Measurements from ENCODE around the gene NPAS3. TPM values are rescaled to one million over a fixed set of nuclear protein-coding genes. Genes with fewer than 3 reads are reported as not detected.

Gene NPAS3
- not detected for total RNA-seq
- polyA plus RNA-seq: not detected

DNA sequence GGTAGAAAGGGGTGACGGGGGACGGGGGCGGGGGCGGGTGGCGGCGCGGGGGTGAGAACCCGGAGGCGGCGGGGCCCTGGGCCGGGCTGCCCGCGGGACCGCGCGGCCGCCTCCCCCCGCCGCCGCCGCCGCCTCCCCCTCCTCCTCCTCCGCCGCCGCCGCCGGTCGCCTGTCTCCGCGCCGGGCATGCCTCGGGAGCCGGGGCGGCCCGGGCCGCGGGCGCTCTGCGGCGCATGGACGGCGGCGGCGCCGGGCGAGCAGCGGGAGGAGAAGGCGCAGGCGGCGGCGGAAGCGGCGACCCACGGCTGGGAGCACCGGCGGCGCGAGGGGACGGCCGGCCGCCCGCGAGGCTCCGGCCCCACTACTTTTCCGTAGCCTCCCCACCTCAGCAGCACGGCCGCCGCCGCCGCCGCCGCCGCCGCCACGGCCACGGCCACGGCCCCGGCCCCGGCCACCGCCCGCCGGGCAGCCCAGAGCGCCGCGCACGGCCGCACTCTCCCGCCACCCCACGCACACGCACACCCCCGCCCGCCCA, at the start of gene NPAS3:
Gene NPAS3, plus strand, starts transcription at position 161 of the 535 bp plus-strand sequence.
- Mint-ChIP-seq H3K9me3 (peaks cover 0 to 5% (median 0%) of the 10 kb centered on the region in 7 donors), H3K27me3 (peaks cover 83% of the 10 kb centered on the region), H3K4me1 (peaks cover 0 to 18% (median 5%) of the 10 kb centered on the region in 4 donors), H3K36me3 (no peaks in the 10 kb centered on the region), H3K27ac (no peak within 1 kb of the TSS), H3K4me3 (peak within 1 kb of the TSS; percentile 70 to 87 (median 80))
- Histone ChIP-seq H3K4me1 (ENCODE audit: control insufficient read depth, insufficient read depth, low read length, poor library complexity, severe bottlenecking) (peaks cover 3% of the 10 kb centered on the region), H3K36me3 (ENCODE audit: control insufficient read depth, insufficient read depth, low read length) (no peaks in the 10 kb centered on the region), H3K27me3 (ENCODE audit: control insufficient read depth, insufficient read depth, low read length) (peaks cover 37% of the 10 kb centered on the region), H3K27ac (ENCODE audit: insufficient read depth, low read length, poor library complexity, severe bottlenecking) (no peak within 1 kb of the TSS), H3K4me3 (ENCODE audit: low read depth, low read length) (no peak within 1 kb of the TSS), H3K9me3 (ENCODE audit: control insufficient read depth in 2 of 2, low read length in 2 of 2) (peaks cover 0 to 4% of the 10 kb centered on the region in 2 experiments)
- ATAC-seq (ENCODE audit: low read depth in 2 of 2): no peak
- no peak for DNase-seq

- no peaks in the 10 kb centered on the region for H3K27me3 Mint-ChIP-seq
- H3K27ac Mint-ChIP-seq: peak overlapping the region in 1 of 3 donors; percentile 93
- H3K4me3 ChIP-seq (ENCODE audit: low read depth, low read length): peak overlapping the region; percentile 72
Observed at GRCh38 chr14:32896979-32897697, 41.5 kb upstream of the NPAS3 start.

GRCh38 chr14:32897698-32898064, 41.0 kb upstream of the NPAS3 start:
- no peak for ATAC-seq (ENCODE audit: low read depth in 2 of 2)
- H3K4me3 ChIP-seq (ENCODE audit: low read depth, low read length): peak overlapping the region; percentile 72
- H3K4me1 Mint-ChIP-seq: peaks cover 0 to 5% (median 2%) of the 10 kb centered on the region in 4 donors
- no peaks in the 10 kb centered on the region for H3K36me3 ChIP-seq (ENCODE audit: control insufficient read depth, insufficient read depth, low read length)
- no peaks in the 10 kb centered on the region for H3K9me3 ChIP-seq (ENCODE audit: control insufficient read depth in 2 of 2, low read length in 2 of 2)
- H3K4me1 ChIP-seq (ENCODE audit: control insufficient read depth, insufficient read depth, low read length, poor library complexity, severe bottlenecking): no peaks in the 10 kb centered on the region
- H3K27me3 ChIP-seq (ENCODE audit: control insufficient read depth, insufficient read depth, low read length): no peaks in the 10 kb centered on the region
- H3K27ac ChIP-seq (ENCODE audit: insufficient read depth, low read length, poor library complexity, severe bottlenecking): no peak overlapping the region
- no peak for DNase-seq
- H3K9me3 Mint-ChIP-seq: peaks cover 0 to 4% (median 0%) of the 10 kb centered on the region in 7 donors
- H3K27me3 Mint-ChIP-seq: no peaks in the 10 kb centered on the region
- no peak overlapping the region for H3K27ac Mint-ChIP-seq
- no peaks in the 10 kb centered on the region for H3K36me3 Mint-ChIP-seq
- peak overlapping the region in 2 of 4 donors; percentile 38 to 65 for H3K4me3 Mint-ChIP-seq

More at GRCh38 chr14:32896979-32897697, 41.5 kb upstream of the NPAS3 start:
- ATAC-seq (ENCODE audit: low read depth in 2 of 2) (no peak), DNase-seq (peak in 1 of 3 donors; percentile 1)
- Histone ChIP-seq H3K27me3 (ENCODE audit: control insufficient read depth, insufficient read depth, low read length) (no peaks in the 10 kb centered on the region), H3K9me3 (ENCODE audit: control insufficient read depth in 2 of 2, low read length in 2 of 2) (no peaks in the 10 kb centered on the region), H3K36me3 (ENCODE audit: control insufficient read depth, insufficient read depth, low read length) (no peaks in the 10 kb centered on the region), H3K27ac (ENCODE audit: insufficient read depth, low read length, poor library complexity, severe bottlenecking) (no peak overlapping the region), H3K4me1 (ENCODE audit: control insufficient read depth, insufficient read depth, low read length, poor library complexity, severe bottlenecking) (no peaks in the 10 kb centered on the region)
- H3K9me3 Mint-ChIP-seq: peaks cover 0 to 4% (median 0%) of the 10 kb centered on the region in 7 donors
- H3K4me3 Mint-ChIP-seq: peak overlapping the region; percentile 38 to 65 (median 55)
- no peaks in the 10 kb centered on the region for H3K36me3 Mint-ChIP-seq
- H3K4me1 Mint-ChIP-seq: peaks cover 0 to 5% (median 2%) of the 10 kb centered on the region in 4 donors

- H3K27ac ChIP-seq (ENCODE audit: insufficient read depth, low read length, poor library complexity, severe bottlenecking): no peak overlapping the region
- no peaks in the 10 kb centered on the region for H3K9me3 ChIP-seq (ENCODE audit: control insufficient read depth in 2 of 2, low read length in 2 of 2)
- H3K4me3 ChIP-seq (ENCODE audit: low read depth, low read length): no peak overlapping the region
- H3K36me3 ChIP-seq (ENCODE audit: control insufficient read depth, insufficient read depth, low read length): no peaks in the 10 kb centered on the region
- peaks cover 0 to 4% (median 0%) of the 10 kb centered on the region in 7 donors for H3K9me3 Mint-ChIP-seq
- no peaks in the 10 kb centered on the region for H3K27me3 Mint-ChIP-seq
- ATAC-seq (ENCODE audit: low read depth in 2 of 2): no peak
- H3K27me3 ChIP-seq (ENCODE audit: control insufficient read depth, insufficient read depth, low read length): no peaks in the 10 kb centered on the region
- H3K4me3 Mint-ChIP-seq: no peak overlapping the region
- DNase-seq: no peak
- H3K4me1 Mint-ChIP-seq: peaks cover 0 to 5% (median 2%) of the 10 kb centered on the region in 4 donors
- no peaks in the 10 kb centered on the region for H3K36me3 Mint-ChIP-seq
- no peaks in the 10 kb centered on the region for H3K4me1 ChIP-seq (ENCODE audit: control insufficient read depth, insufficient read depth, low read length, poor library complexity, severe bottlenecking)
- no peak overlapping the region for H3K27ac Mint-ChIP-seq
Observed at GRCh38 chr14:32898876-32899275, 39.8 kb upstream of the NPAS3 start.

DNA sequence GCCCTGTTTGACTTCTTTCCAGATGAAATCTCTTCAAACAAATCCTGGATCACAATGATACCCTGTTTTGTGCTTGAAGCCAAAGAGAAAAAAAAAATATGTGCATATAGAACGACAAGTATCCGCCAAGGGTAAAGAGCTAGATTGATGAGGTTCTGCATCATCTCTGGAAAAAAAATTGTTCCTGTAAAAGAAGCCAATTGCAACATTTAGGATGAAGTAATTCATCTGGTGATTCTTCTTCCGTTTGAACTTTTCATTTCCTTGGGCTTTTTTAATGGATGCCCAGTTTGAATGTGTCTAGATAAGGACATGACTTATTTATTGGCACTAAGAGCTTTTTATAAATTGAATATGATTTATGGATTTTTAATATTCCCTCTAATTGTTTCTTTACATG, 38.1 kb upstream of the NPAS3 start:
- H3K36me3 Mint-ChIP-seq: no peaks in the 10 kb centered on the region
- Histone ChIP-seq H3K36me3 (ENCODE audit: control insufficient read depth, insufficient read depth, low read length) (no peaks in the 10 kb centered on the region), H3K4me3 (ENCODE audit: low read depth, low read length) (no peak overlapping the region), H3K27me3 (ENCODE audit: control insufficient read depth, insufficient read depth, low read length) (no peaks in the 10 kb centered on the region), H3K27ac (ENCODE audit: insufficient read depth, low read length, poor library complexity, severe bottlenecking) (no peak overlapping the region), H3K4me1 (ENCODE audit: control insufficient read depth, insufficient read depth, low read length, poor library complexity, severe bottlenecking) (no peaks in the 10 kb centered on the region), H3K9me3 (ENCODE audit: control insufficient read depth in 2 of 2, low read length in 2 of 2) (no peaks in the 10 kb centered on the region)
- peaks cover 0 to 4% (median 0%) of the 10 kb centered on the region in 7 donors for H3K9me3 Mint-ChIP-seq
- DNase-seq: no peak
- no peak overlapping the region for H3K27ac Mint-ChIP-seq
- H3K4me3 Mint-ChIP-seq: no peak overlapping the region
- peaks cover 0 to 5% (median 2%) of the 10 kb centered on the region in 4 donors for H3K4me1 Mint-ChIP-seq
- ATAC-seq (ENCODE audit: low read depth in 2 of 2): no peak
- H3K27me3 Mint-ChIP-seq: no peaks in the 10 kb centered on the region

GRCh38 chr14:32905013-32905412, 33.7 kb upstream of the NPAS3 start:
- Histone ChIP-seq H3K9me3 (ENCODE audit: control insufficient read depth in 2 of 2, low read length in 2 of 2) (no peaks in the 10 kb centered on the region), H3K4me3 (ENCODE audit: low read depth, low read length) (no peak overlapping the region), H3K27ac (ENCODE audit: insufficient read depth, low read length, poor library complexity, severe bottlenecking) (no peak overlapping the region), H3K4me1 (ENCODE audit: control insufficient read depth, insufficient read depth, low read length, poor library complexity, severe bottlenecking) (no peaks in the 10 kb centered on the region), H3K36me3 (ENCODE audit: control insufficient read depth, insufficient read depth, low read length) (no peaks in the 10 kb centered on the region), H3K27me3 (ENCODE audit: control insufficient read depth, insufficient read depth, low read length) (no peaks in the 10 kb centered on the region)
- Mint-ChIP-seq H3K36me3 (no peaks in the 10 kb centered on the region), H3K9me3 (peaks cover 0 to 4% (median 0%) of the 10 kb centered on the region in 7 donors), H3K4me3 (no peak overlapping the region), H3K4me1 (no peaks in the 10 kb centered on the region), H3K27me3 (peaks cover 4% of the 10 kb centered on the region), H3K27ac (no peak overlapping the region)
- ATAC-seq (ENCODE audit: low read depth in 2 of 2): no peak
- no peak for DNase-seq

DNA sequence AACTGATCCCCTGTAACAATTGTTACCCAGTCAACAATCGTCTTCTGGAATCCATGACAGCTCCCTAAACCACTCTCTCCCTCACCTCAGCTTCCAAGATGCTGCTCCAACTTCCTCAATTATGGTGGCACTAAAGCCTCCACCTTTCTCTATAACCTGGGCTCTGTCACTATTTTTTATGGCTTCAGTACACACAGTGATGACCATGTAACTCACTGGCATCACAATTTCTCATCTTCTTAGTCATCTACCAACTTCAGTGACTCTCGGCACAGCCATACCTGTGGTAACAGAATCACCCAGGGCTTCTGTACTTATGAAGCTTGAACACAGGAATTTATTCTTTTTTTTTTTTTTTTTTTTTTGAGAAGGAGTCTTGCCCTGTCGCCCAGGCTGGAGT, 32.0 kb upstream of the NPAS3 start:
- H3K27me3 ChIP-seq (ENCODE audit: control insufficient read depth, insufficient read depth, low read length): no peaks in the 10 kb centered on the region
- no peak for DNase-seq
- no peaks in the 10 kb centered on the region for H3K4me1 ChIP-seq (ENCODE audit: control insufficient read depth, insufficient read depth, low read length, poor library complexity, severe bottlenecking)
- Mint-ChIP-seq H3K27ac (no peak overlapping the region), H3K4me1 (no peaks in the 10 kb centered on the region), H3K9me3 (peaks cover 0 to 4% (median 0%) of the 10 kb centered on the region in 7 donors), H3K27me3 (peaks cover 4% of the 10 kb centered on the region), H3K36me3 (no peaks in the 10 kb centered on the region), H3K4me3 (no peak overlapping the region)
- no peak for ATAC-seq (ENCODE audit: low read depth in 2 of 2)
- no peaks in the 10 kb centered on the region for H3K36me3 ChIP-seq (ENCODE audit: control insufficient read depth, insufficient read depth, low read length)
- H3K27ac ChIP-seq (ENCODE audit: insufficient read depth, low read length, poor library complexity, severe bottlenecking): no peak overlapping the region
- H3K4me3 ChIP-seq (ENCODE audit: low read depth, low read length): no peak overlapping the region
- no peaks in the 10 kb centered on the region for H3K9me3 ChIP-seq (ENCODE audit: control insufficient read depth in 2 of 2, low read length in 2 of 2)

All from CD4-positive, CD25-positive, alpha-beta regulatory T cell (primary cell).